ENCODE measurements around the gene DDX10.
A peak's percentile ranks its signal among the peaks of the same experiment; 100 is the strongest.

Gene DDX10

GRCh38 chr11:108886660-108887009 lies 221.8 kb downstream of the DDX10 start:
- no peak overlapping the region for H3K4me3 ChIP-seq (ENCODE audit: low read length)
- TF ChIP-seq CTCF (IDR thresholded peaks at IDR 0.05; ENCODE audit: insufficient read depth, low read depth, low read length, missing control alignments), result no peak
- peak; percentile 68 for DNase-seq (ENCODE audit: low read depth)

- no peak for DNase-seq (ENCODE audit: low read depth)
- H3K4me3 ChIP-seq (ENCODE audit: low read length), result no peak overlapping the region
- TF ChIP-seq CTCF (IDR thresholded peaks at IDR 0.05; ENCODE audit: insufficient read depth, low read depth, low read length, missing control alignments), result no peak
Observed at GRCh38 chr11:108887436-108888238, 222.8 kb downstream of the DDX10 start.

GRCh38 chr11:108890482-108891105 lies 225.7 kb downstream of the DDX10 start:
- TF ChIP-seq CTCF (IDR thresholded peaks at IDR 0.05; ENCODE audit: insufficient read depth, low read depth, low read length, missing control alignments), result no peak
- H3K4me3 ChIP-seq (ENCODE audit: low read length), result no peak overlapping the region
- DNase-seq (ENCODE audit: low read depth), result no peak

GRCh38 chr11:108891143-108891542 lies 226.3 kb downstream of the DDX10 start:
- no peak for DNase-seq (ENCODE audit: low read depth)
- no peak for TF ChIP-seq CTCF (IDR thresholded peaks at IDR 0.05; ENCODE audit: insufficient read depth, low read depth, low read length, missing control alignments)

GRCh38 chr11:108891909-108892511 lies 227.1 kb downstream of the DDX10 start:
- no peak for DNase-seq (ENCODE audit: low read depth)
- no peak for TF ChIP-seq CTCF (IDR thresholded peaks at IDR 0.05; ENCODE audit: insufficient read depth, low read depth, low read length, missing control alignments)
- no peak overlapping the region for H3K4me3 ChIP-seq (ENCODE audit: low read length)

More at GRCh38 chr11:108891143-108891542, 226.3 kb downstream of the DDX10 start:
- H3K4me3 ChIP-seq (ENCODE audit: low read length), result no peak overlapping the region

- no peak overlapping the region for H3K4me3 ChIP-seq (ENCODE audit: low read length)
- peak; percentile 78 for DNase-seq (ENCODE audit: low read depth)
- no peak for TF ChIP-seq CTCF (IDR thresholded peaks at IDR 0.05; ENCODE audit: insufficient read depth, low read depth, low read length, missing control alignments)
Observed at GRCh38 chr11:108895579-108896480, 231.0 kb downstream of the DDX10 start.

All from epithelial cell of esophagus (primary cell).